ENCODE measurements around the gene WWOX.

DNA sequence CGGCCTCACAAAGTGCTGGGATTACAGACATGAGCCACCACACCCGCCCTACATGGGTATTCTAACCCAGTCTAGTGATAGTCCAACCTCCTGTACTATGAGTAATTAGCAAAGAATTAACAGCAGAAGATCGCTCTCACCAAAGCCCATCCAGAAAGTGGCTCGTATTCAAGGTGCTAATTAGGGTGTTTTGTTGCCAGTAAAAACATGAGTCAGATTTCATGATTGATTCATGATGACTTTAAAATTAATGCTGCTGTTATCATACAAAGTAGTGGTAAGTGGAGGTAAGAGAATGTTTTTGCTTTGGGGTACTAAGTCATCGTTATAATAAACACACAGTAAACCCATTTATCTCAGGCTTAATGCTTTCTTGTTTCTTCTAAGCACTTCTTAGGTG is 428.8 kb downstream of the WWOX start:
- TF ChIP-seq POLR2A (IDR thresholded peaks at IDR 0.05; ENCODE audit: low read length): no peak
- TF ChIP-seq GATA1 (IDR thresholded peaks at IDR 0.05; ENCODE audit: low read depth, low read length): no peak
